ENCODE results near the gene MBD6.
"Not testable (repeated sequence)": the region's sequence is repeated elsewhere in the genome, so short reads cannot be mapped to it uniquely, and the experiment has no call there.

MBD6 gene

DNA sequence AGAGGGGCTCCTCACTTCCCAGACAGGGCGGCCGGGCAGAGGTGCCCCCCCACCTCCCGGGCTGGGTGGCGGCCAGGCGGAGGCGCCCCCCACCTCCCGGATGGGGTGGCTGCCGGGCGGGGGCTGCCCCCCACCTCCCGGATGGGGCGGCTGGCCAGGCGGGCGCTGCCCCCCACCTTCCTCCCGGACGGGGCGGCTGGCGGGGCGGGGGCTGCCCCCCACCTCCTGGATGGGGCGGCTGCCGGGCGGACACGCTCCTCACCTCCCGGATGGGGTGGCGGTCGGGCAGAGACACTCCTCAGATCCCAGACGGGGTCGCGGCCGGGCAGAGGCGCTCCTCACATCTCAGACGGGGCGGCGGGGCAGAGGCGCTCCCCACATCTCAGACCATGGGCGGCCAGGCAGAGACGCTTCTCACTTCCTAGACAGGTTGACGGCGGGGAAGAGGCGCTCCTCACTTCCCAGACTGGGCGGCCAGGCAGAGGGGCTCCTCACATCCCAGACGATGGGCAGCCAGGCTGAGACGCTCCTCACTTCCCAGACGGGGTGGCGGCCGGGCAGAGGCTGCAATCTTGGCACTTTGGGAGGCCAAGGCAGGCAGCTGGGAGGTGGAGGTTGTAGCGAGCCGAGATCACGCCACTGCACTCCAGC, 27.4 kb upstream of the MBD6 start:
- not testable (repeated sequence) for H3K79me2 ChIP-seq (ENCODE audit: control insufficient read depth, insufficient read depth, low read length, poor library complexity); H2AK5ac ChIP-seq (ENCODE audit: low read length); DNase-seq; H3K79me1 ChIP-seq (ENCODE audit: low read length); H3K4me3 ChIP-seq (ENCODE audit: low read depth, low read length); H4K8ac ChIP-seq (ENCODE audit: low read depth, low read length); H3K14ac ChIP-seq (ENCODE audit: low read length); H2BK120ac ChIP-seq (ENCODE audit: insufficient read depth, low read length, poor library complexity); H3K18ac ChIP-seq (ENCODE audit: low read length); H4K12ac ChIP-seq (ENCODE audit: low read depth, low read length); H3K23ac ChIP-seq (ENCODE audit: low read length); H3K4me2 ChIP-seq (ENCODE audit: low read length); H2BK5ac ChIP-seq (ENCODE audit: low read depth, low read length, poor library complexity); H3K27ac ChIP-seq (ENCODE audit: low read depth, low read length); H3K27me3 ChIP-seq (ENCODE audit: insufficient read depth, low read length); H3K4me1 ChIP-seq (ENCODE audit: control insufficient read depth in 1 of 2, insufficient read depth in 2 of 2, low read length in 2 of 2); H3K9me3 ChIP-seq (ENCODE audit: insufficient read depth, low read depth, low read length); H3K9ac ChIP-seq (ENCODE audit: low read length); H3K4ac ChIP-seq (ENCODE audit: low read depth, low read length); H4K91ac ChIP-seq (ENCODE audit: low read depth, low read length); H2BK12ac ChIP-seq (ENCODE audit: low read length); H2AFZ ChIP-seq (ENCODE audit: insufficient read depth, low read length, poor library complexity)
- WGBS (ENCODE audit: extremely low coverage, insufficient coverage, insufficient read length): no CpG with 5 or more reads among the region's 48 CpGs
- peaks cover 46 to 61% of the 10 kb centered on the region in 2 experiments for H3K36me3 ChIP-seq (ENCODE audit: control insufficient read depth in 1 of 2, insufficient read depth in 2 of 2, low read length in 2 of 2)

GRCh38 chr12:57496822-57497221, 25.8 kb upstream of the MBD6 start:
- H2BK120ac ChIP-seq (ENCODE audit: insufficient read depth, low read length, poor library complexity): no peak overlapping the region
- H2BK5ac ChIP-seq (ENCODE audit: low read depth, low read length, poor library complexity): no peak overlapping the region
- peaks cover 49 to 62% of the 10 kb centered on the region in 2 experiments for H3K36me3 ChIP-seq (ENCODE audit: control insufficient read depth in 1 of 2, insufficient read depth in 2 of 2, low read length in 2 of 2)
- no peak overlapping the region for H2AK5ac ChIP-seq (ENCODE audit: low read length)
- no peaks in the 10 kb centered on the region for H3K27me3 ChIP-seq (ENCODE audit: insufficient read depth, low read length)
- no peaks in the 10 kb centered on the region for H3K9me3 ChIP-seq (ENCODE audit: insufficient read depth, low read depth, low read length)
- no peak overlapping the region for H3K9ac ChIP-seq (ENCODE audit: low read length)
- H3K79me2 ChIP-seq (ENCODE audit: control insufficient read depth, insufficient read depth, low read length, poor library complexity): no peaks in the 10 kb centered on the region
- H3K4me3 ChIP-seq (ENCODE audit: low read depth, low read length): no peak overlapping the region
- H3K18ac ChIP-seq (ENCODE audit: low read length): no peak overlapping the region
- H4K91ac ChIP-seq (ENCODE audit: low read depth, low read length): no peak overlapping the region
- H4K12ac ChIP-seq (ENCODE audit: low read depth, low read length): no peak overlapping the region
- no peak overlapping the region for H3K23ac ChIP-seq (ENCODE audit: low read length)
- no peaks in the 10 kb centered on the region for H3K79me1 ChIP-seq (ENCODE audit: low read length)
- no peak overlapping the region for H2AFZ ChIP-seq (ENCODE audit: insufficient read depth, low read length, poor library complexity)
- no peak overlapping the region for H4K8ac ChIP-seq (ENCODE audit: low read depth, low read length)
- H3K27ac ChIP-seq (ENCODE audit: low read depth, low read length): no peak overlapping the region
- no peak overlapping the region for H3K14ac ChIP-seq (ENCODE audit: low read length)
- no peak overlapping the region for H2BK12ac ChIP-seq (ENCODE audit: low read length)
- H3K4ac ChIP-seq (ENCODE audit: low read depth, low read length): no peak overlapping the region
- H3K4me1 ChIP-seq (ENCODE audit: control insufficient read depth in 1 of 2, insufficient read depth in 2 of 2, low read length in 2 of 2): no peaks in the 10 kb centered on the region
- DNase-seq: no peak
- H3K4me2 ChIP-seq (ENCODE audit: low read length): no peak overlapping the region

DNA sequence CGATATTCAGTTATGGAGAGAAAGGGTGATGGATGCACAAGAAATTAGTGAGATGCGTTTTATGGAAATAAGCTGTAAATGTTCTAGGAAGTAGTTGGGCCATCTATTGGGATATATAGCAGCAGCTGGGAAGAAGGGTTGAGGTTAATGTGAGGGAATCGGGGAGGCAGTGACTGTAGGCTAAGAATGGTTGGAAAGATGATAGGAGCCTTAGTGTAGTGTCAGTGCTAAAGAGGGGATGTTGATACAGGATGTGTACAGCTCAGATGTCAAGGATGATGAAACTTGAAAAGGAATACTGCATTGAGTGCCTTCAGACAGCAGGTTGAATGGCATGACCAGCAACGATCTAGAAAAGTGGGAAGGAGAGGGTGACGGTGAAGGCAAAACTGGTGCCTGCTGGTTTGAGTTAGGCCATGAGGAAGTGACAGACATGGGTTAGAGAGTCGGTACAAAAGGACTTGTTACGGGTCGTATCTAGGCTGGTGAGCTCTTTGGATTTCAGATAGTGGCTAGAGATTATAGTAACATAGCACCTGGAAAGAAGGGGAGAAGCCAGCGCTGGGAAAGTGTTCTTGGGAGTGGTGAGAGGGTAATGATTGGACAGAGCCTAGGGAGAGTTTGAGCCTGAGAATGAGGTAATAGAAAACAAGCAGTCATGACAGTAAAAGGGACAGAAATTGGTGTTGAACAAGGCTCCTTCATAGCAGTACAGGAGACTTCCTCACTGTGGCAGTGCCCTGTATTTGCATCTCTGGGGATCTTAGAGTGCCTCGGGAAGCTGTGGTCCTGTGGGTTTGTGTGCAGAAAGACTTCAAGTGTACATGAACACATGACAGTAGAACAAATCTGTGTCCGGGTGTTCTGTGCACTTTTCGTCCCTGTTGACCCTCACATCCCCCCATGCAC, 25.1 kb upstream of the MBD6 start:
- H3K4me3 ChIP-seq (ENCODE audit: low read depth, low read length): no peak overlapping the region
- no peak overlapping the region for H4K91ac ChIP-seq (ENCODE audit: low read depth, low read length)
- no peaks in the 10 kb centered on the region for H3K9me3 ChIP-seq (ENCODE audit: insufficient read depth, low read depth, low read length)
- no peak overlapping the region for H3K4me2 ChIP-seq (ENCODE audit: low read length)
- no peak overlapping the region for H2BK120ac ChIP-seq (ENCODE audit: insufficient read depth, low read length, poor library complexity)
- no peak overlapping the region for H2AK5ac ChIP-seq (ENCODE audit: low read length)
- H3K27ac ChIP-seq (ENCODE audit: low read depth, low read length): no peak overlapping the region
- H4K8ac ChIP-seq (ENCODE audit: low read depth, low read length): no peak overlapping the region
- H3K4me1 ChIP-seq (ENCODE audit: control insufficient read depth in 1 of 2, insufficient read depth in 2 of 2, low read length in 2 of 2): no peaks in the 10 kb centered on the region
- H3K4ac ChIP-seq (ENCODE audit: low read depth, low read length): no peak overlapping the region
- no peak overlapping the region for H2BK5ac ChIP-seq (ENCODE audit: low read depth, low read length, poor library complexity)
- no peak overlapping the region for H3K18ac ChIP-seq (ENCODE audit: low read length)
- H3K23ac ChIP-seq (ENCODE audit: low read length): no peak overlapping the region
- H3K9ac ChIP-seq (ENCODE audit: low read length): no peak overlapping the region
- no peak overlapping the region for H2AFZ ChIP-seq (ENCODE audit: insufficient read depth, low read length, poor library complexity)
- no peaks in the 10 kb centered on the region for H3K79me2 ChIP-seq (ENCODE audit: control insufficient read depth, insufficient read depth, low read length, poor library complexity)
- no peak for DNase-seq
- H2BK12ac ChIP-seq (ENCODE audit: low read length): no peak overlapping the region
- no peaks in the 10 kb centered on the region for H3K79me1 ChIP-seq (ENCODE audit: low read length)
- no peaks in the 10 kb centered on the region for H3K27me3 ChIP-seq (ENCODE audit: insufficient read depth, low read length)
- peaks cover 49 to 65% of the 10 kb centered on the region in 2 experiments for H3K36me3 ChIP-seq (ENCODE audit: control insufficient read depth in 1 of 2, insufficient read depth in 2 of 2, low read length in 2 of 2)
- no peak overlapping the region for H4K12ac ChIP-seq (ENCODE audit: low read depth, low read length)
- H3K14ac ChIP-seq (ENCODE audit: low read length): no peak overlapping the region
- 100% methylated on average over 2 of the region's 12 CpGs for WGBS (ENCODE audit: extremely low coverage, insufficient coverage, insufficient read length)

DNA sequence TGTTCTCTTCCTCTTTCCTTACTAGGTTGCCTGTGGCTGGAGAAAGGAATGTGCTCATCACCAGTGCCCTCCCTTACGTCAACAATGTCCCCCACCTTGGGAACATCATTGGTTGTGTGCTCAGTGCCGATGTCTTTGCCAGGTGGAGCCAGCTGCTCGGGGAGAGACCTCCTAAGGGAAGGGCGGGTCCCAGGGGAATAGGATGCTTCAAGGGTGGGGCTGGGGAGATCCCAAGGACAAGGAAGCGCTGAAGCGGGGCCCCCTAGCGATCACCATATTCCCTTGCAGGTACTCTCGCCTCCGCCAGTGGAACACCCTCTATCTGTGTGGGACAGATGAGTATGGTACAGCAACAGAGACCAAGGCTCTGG, 24.5 kb upstream of the MBD6 start:
- H3K4me2 ChIP-seq (ENCODE audit: low read length): no peak overlapping the region
- H3K4me3 ChIP-seq (ENCODE audit: low read depth, low read length): no peak overlapping the region
- H3K4ac ChIP-seq (ENCODE audit: low read depth, low read length): no peak overlapping the region
- no peak overlapping the region for H2BK120ac ChIP-seq (ENCODE audit: insufficient read depth, low read length, poor library complexity)
- no peaks in the 10 kb centered on the region for H3K9me3 ChIP-seq (ENCODE audit: insufficient read depth, low read depth, low read length)
- no peaks in the 10 kb centered on the region for H3K4me1 ChIP-seq (ENCODE audit: control insufficient read depth in 1 of 2, insufficient read depth in 2 of 2, low read length in 2 of 2)
- no peak overlapping the region for H4K12ac ChIP-seq (ENCODE audit: low read depth, low read length)
- WGBS (ENCODE audit: extremely low coverage, insufficient coverage, insufficient read length): no CpG with 5 or more reads among the region's 9 CpGs
- H3K18ac ChIP-seq (ENCODE audit: low read length): no peak overlapping the region
- H2AFZ ChIP-seq (ENCODE audit: insufficient read depth, low read length, poor library complexity): no peak overlapping the region
- no peak overlapping the region for H4K91ac ChIP-seq (ENCODE audit: low read depth, low read length)
- no peak overlapping the region for H3K9ac ChIP-seq (ENCODE audit: low read length)
- H2AK5ac ChIP-seq (ENCODE audit: low read length): no peak overlapping the region
- H4K8ac ChIP-seq (ENCODE audit: low read depth, low read length): no peak overlapping the region
- no peaks in the 10 kb centered on the region for H3K79me1 ChIP-seq (ENCODE audit: low read length)
- peaks cover 52 to 64% of the 10 kb centered on the region in 2 experiments for H3K36me3 ChIP-seq (ENCODE audit: control insufficient read depth in 1 of 2, insufficient read depth in 2 of 2, low read length in 2 of 2)
- no peak overlapping the region for H3K14ac ChIP-seq (ENCODE audit: low read length)
- H2BK5ac ChIP-seq (ENCODE audit: low read depth, low read length, poor library complexity): no peak overlapping the region
- H3K27me3 ChIP-seq (ENCODE audit: insufficient read depth, low read length): no peaks in the 10 kb centered on the region
- no peak overlapping the region for H3K27ac ChIP-seq (ENCODE audit: low read depth, low read length)
- no peaks in the 10 kb centered on the region for H3K79me2 ChIP-seq (ENCODE audit: control insufficient read depth, insufficient read depth, low read length, poor library complexity)
- H2BK12ac ChIP-seq (ENCODE audit: low read length): no peak overlapping the region
- H3K23ac ChIP-seq (ENCODE audit: low read length): no peak overlapping the region
- no peak for DNase-seq

Data from trophoblast cell (in vitro differentiated cells and primary cell).